Activated T-helper 17 cell treated with anti-CD3 and anti-CD28 coated beads, Interleukin-2, amount 50 U/mL, for 72 hours (primary cell): ENCODE data around the gene KCTD17. TPM values are rescaled to one million over a fixed set of nuclear protein-coding genes. Genes with fewer than 3 reads are reported as not detected.

ENCODE experiments used
- ATAC-seq: fragments of 150-1000 bp; cut with Tn5 transposase; replicated peaks from 2 replicates; pipeline ENCODE4 v1.10.0; 2021; ENCODE audit warnings: mild to moderate bottlenecking, moderate library complexity
- H3K27ac Mint-ChIP-seq: one replicate; pipeline ENCODE4 v1.8.0; 2022; ENCODE audit warnings: mixed read lengths
- H3K27me3 Mint-ChIP-seq: one replicate; pipeline ENCODE4 v1.8.0; 2022; ENCODE audit warnings: mixed read lengths
- H3K36me3 Mint-ChIP-seq: one replicate; pipeline ENCODE4 v1.8.0; 2022; ENCODE audit warnings: low read depth, mild to moderate bottlenecking, mixed read lengths
- H3K4me1 Mint-ChIP-seq: one replicate; pipeline ENCODE4 v1.8.0; 2022; ENCODE audit warnings: mixed read lengths
- H3K4me3 Mint-ChIP-seq: one replicate; pipeline ENCODE4 v1.8.0; 2022; ENCODE audit warnings: mild to moderate bottlenecking, mixed read lengths
- H3K9me3 Mint-ChIP-seq: one replicate; pipeline ENCODE4 v1.8.0; 2022; ENCODE audit warnings: mixed read lengths
- total RNA-seq, 2 donors: library from RNA; stranded (reverse); gene quantifications; one replicate each; pipeline ENCODE4 v1.2.3, GENCODE V29; 2022

KCTD17 gene
- total RNA-seq: 10 to 100 TPM; 39.4 to 41.9 TPM

DNA sequence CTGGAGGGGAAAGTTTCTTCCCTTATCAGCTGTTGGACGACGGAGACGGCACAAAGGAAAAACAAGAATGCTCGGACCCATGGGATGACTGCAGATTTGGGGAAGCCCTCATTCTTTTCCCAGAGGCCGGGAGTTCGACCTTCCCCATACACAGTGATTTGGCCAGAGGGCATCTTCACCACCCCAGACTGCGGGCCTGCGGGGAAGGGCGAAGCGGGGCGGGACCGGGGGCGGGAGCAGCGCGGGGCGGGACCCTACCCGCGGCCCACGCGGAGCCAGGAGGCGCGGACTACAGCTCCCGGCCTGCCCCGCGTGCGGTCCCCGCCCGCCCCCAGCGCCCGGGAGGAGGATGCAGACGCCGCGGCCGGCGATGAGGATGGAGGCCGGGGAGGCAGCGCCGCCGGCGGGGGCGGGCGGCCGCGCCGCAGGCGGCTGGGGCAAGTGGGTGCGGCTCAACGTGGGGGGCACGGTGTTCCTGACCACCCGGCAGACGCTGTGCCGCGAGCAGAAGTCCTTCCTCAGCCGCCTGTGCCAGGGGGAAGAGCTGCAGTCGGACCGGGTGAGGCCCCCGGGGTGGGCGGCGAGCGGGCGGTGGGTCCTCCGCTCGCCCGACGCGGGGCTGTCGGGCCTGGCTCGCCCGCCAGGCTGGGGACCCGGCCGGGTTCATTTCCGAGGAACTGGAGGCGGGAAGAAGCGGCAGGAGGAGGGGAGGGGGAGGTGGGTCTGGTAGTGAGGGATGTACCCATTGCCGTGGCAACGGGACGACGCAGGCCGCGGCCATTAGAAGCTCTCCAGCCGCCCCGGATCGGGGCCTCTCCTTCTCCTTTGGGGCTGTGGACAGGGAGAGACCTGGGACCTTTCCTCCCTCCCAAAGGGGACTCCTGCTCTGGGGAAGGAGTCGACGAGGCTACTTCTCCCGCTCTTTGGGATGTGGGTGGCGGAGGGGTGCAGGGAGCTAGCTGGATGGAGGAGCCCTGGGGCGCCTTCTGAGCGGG, at the start of gene KCTD17:
Gene KCTD17 (plus strand): TSS at position 352 of the 995 bp plus-strand sequence. CDS start 19 bp downstream, at position 371.
- Mint-ChIP-seq H3K9me3 (no peaks in the 10 kb centered on the region), H3K4me3 (peak within 1 kb of the TSS; percentile 74), H3K4me1 (no peaks in the 10 kb centered on the region), H3K36me3 (peaks cover 27% of the 10 kb centered on the region), H3K27me3 (no peaks in the 10 kb centered on the region), H3K27ac (peak within 1 kb of the TSS; percentile 44)
- ATAC-seq: peak; percentile 99

- ATAC-seq: no peak
Measured at GRCh38 chr22:37001826-37002225, 49.7 kb upstream of the KCTD17 start.

GRCh38 chr22:37002633-37003032, 48.9 kb upstream of the KCTD17 start:
- Mint-ChIP-seq H3K27ac (no peak overlapping the region), H3K9me3 (no peaks in the 10 kb centered on the region), H3K4me3 (no peak overlapping the region), H3K4me1 (no peaks in the 10 kb centered on the region), H3K27me3 (peaks cover 26% of the 10 kb centered on the region), H3K36me3 (no peaks in the 10 kb centered on the region)
- no peak for ATAC-seq

More at GRCh38 chr22:37001826-37002225, 49.7 kb upstream of the KCTD17 start:
- Mint-ChIP-seq H3K27me3 (peaks cover 28% of the 10 kb centered on the region), H3K4me1 (no peaks in the 10 kb centered on the region), H3K27ac (no peak overlapping the region), H3K9me3 (no peaks in the 10 kb centered on the region), H3K36me3 (no peaks in the 10 kb centered on the region), H3K4me3 (no peak overlapping the region)

- Mint-ChIP-seq H3K9me3 (no peaks in the 10 kb centered on the region), H3K4me3 (no peak overlapping the region), H3K27ac (no peak overlapping the region), H3K36me3 (no peaks in the 10 kb centered on the region), H3K27me3 (peaks cover 31% of the 10 kb centered on the region), H3K4me1 (no peaks in the 10 kb centered on the region)
- ATAC-seq: no peak
Measured at GRCh38 chr22:37007651-37008050, 43.9 kb upstream of the KCTD17 start.

DNA sequence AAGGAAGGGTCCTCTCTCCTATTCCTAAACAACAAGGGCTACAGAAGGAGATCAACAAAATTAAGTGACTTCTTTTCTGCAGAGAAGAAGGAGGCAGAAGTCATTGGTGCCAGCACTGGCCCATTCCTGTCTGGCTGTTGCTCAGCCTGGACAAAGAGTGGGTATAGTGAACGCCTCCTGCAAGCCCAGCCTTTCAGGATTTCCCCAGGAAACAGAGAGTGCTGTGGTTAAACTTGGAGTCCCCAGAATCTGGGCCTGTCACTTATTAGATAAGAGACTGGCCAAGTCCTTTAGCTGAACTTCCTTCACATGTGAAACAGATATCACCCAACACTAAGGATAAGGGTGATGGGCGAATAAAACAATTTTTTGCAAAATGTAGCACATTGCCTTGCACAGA, 43.2 kb upstream of the KCTD17 start:
- H3K4me3 Mint-ChIP-seq: no peak overlapping the region
- H3K4me1 Mint-ChIP-seq: no peaks in the 10 kb centered on the region
- no peaks in the 10 kb centered on the region for H3K36me3 Mint-ChIP-seq
- no peaks in the 10 kb centered on the region for H3K9me3 Mint-ChIP-seq
- ATAC-seq: no peak
- H3K27me3 Mint-ChIP-seq: peaks cover 26% of the 10 kb centered on the region
- H3K27ac Mint-ChIP-seq: no peak overlapping the region

DNA sequence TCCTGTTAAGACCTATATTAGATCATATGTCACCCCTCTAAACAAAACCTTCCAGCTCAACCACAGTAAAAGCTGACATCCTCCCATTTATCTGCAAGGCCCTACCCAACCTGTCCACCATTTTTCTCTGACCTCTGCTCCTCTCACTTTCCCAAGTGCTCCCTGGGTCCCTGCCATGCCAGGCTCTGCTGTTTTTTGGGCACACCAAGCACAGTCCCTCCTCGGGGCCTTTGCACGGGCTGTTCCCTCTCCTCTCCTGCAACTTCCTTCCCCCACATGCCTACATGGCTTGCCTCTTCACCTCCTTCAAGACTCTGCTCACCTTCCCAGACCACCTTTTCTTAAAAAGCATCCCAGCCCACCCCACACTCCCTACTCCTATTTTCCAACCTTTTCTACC, 42.1 kb upstream of the KCTD17 start:
- H3K27ac Mint-ChIP-seq: no peak overlapping the region
- no peaks in the 10 kb centered on the region for H3K36me3 Mint-ChIP-seq
- no peak overlapping the region for H3K4me3 Mint-ChIP-seq
- H3K27me3 Mint-ChIP-seq: peaks cover 23% of the 10 kb centered on the region
- no peaks in the 10 kb centered on the region for H3K9me3 Mint-ChIP-seq
- no peak for ATAC-seq
- no peaks in the 10 kb centered on the region for H3K4me1 Mint-ChIP-seq

DNA sequence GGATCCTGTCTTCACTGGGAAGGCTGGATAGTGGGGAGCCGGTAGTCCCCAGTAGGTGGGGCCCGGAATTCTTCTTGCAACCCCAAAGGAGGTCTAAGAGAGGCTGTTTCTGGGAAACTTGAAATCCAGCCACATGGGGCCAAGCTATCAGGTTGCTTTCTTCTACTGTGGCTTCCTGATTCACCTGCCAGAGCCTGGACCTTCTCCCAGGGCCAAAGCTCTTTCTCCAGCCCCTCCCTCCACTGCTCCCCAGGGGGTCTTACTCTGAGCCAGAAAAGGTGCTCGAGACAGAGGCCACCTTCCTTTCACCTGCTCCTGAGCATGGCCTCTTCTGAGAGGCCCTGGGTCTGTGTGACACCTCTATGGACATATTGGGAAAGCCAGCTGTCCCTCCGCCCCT, 41.4 kb upstream of the KCTD17 start:
- Mint-ChIP-seq H3K36me3 (no peaks in the 10 kb centered on the region), H3K27me3 (peaks cover 23% of the 10 kb centered on the region), H3K27ac (no peak overlapping the region), H3K9me3 (no peaks in the 10 kb centered on the region), H3K4me1 (no peaks in the 10 kb centered on the region), H3K4me3 (no peak overlapping the region)
- no peak for ATAC-seq

GRCh38 chr22:37010976-37011375, 40.6 kb upstream of the KCTD17 start:
- Mint-ChIP-seq H3K27me3 (peaks cover 16% of the 10 kb centered on the region), H3K36me3 (no peaks in the 10 kb centered on the region), H3K9me3 (no peaks in the 10 kb centered on the region), H3K4me1 (no peaks in the 10 kb centered on the region), H3K4me3 (no peak overlapping the region), H3K27ac (no peak overlapping the region)
- ATAC-seq: no peak

GRCh38 chr22:37011472-37011871, 40.1 kb upstream of the KCTD17 start:
- ATAC-seq: no peak
- H3K27ac Mint-ChIP-seq: no peak overlapping the region
- no peaks in the 10 kb centered on the region for H3K36me3 Mint-ChIP-seq
- peaks cover 12% of the 10 kb centered on the region for H3K27me3 Mint-ChIP-seq
- no peaks in the 10 kb centered on the region for H3K4me1 Mint-ChIP-seq
- H3K9me3 Mint-ChIP-seq: no peaks in the 10 kb centered on the region
- H3K4me3 Mint-ChIP-seq: no peak overlapping the region

DNA sequence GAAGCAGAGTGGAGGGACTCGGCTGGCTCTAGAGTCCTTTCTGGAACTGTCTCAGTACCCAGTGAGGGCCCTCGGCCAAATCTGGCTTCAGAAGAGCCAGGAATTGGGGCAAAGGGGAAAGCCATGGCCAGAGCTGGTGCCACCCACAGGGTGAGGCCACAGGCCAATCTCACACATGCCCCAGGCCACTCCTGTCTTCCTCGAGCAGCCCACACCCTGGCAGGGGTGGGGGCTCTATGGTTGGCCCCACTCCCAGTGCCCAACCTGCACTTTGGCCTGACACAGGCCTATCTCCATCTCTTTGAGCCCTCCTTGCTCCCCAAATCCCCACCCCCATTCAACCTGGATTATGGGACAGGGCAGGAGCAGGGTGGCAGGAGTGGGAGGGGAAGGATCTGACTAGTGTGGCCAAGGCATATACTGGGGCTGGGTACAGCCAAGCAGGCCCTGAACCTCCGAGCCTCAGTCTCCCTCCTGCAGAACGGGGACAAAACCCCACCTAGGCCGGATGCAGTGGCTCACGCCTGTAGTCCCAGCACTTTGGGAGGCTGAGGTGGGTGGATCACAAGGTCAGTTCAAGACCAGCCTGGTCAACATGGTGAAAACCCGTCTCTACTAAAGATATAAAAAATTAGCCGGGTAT, 39.2 kb upstream of the KCTD17 start:
- ATAC-seq: no peak
- peaks cover 11% of the 10 kb centered on the region for H3K27me3 Mint-ChIP-seq
- H3K4me1 Mint-ChIP-seq: no peaks in the 10 kb centered on the region
- H3K4me3 Mint-ChIP-seq: no peak overlapping the region
- no peaks in the 10 kb centered on the region for H3K9me3 Mint-ChIP-seq
- H3K27ac Mint-ChIP-seq: no peak overlapping the region
- H3K36me3 Mint-ChIP-seq: no peaks in the 10 kb centered on the region

DNA sequence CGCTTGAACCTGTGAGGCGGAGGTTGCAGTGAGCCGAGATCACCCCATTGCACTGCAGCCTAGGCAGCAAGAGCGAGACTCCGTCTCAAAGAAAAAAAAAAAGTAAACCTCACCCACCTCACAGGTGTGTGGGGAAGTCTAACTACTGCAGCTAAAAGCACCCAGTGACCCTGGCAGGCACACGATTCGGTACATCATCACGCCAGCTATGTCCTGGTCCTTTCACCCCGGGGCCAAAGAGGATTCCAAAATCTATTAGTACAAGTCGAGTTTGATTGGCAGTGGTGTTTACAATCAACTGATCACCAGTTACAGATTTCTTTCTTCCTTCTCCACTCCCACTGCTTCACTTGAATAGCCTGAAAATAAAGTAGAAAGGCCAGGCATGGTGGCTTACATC, 38.6 kb upstream of the KCTD17 start:
- H3K4me3 Mint-ChIP-seq: no peak overlapping the region
- no peaks in the 10 kb centered on the region for H3K9me3 Mint-ChIP-seq
- peaks cover 11% of the 10 kb centered on the region for H3K27me3 Mint-ChIP-seq
- no peak for ATAC-seq
- no peak overlapping the region for H3K27ac Mint-ChIP-seq
- H3K4me1 Mint-ChIP-seq: no peaks in the 10 kb centered on the region
- no peaks in the 10 kb centered on the region for H3K36me3 Mint-ChIP-seq

DNA sequence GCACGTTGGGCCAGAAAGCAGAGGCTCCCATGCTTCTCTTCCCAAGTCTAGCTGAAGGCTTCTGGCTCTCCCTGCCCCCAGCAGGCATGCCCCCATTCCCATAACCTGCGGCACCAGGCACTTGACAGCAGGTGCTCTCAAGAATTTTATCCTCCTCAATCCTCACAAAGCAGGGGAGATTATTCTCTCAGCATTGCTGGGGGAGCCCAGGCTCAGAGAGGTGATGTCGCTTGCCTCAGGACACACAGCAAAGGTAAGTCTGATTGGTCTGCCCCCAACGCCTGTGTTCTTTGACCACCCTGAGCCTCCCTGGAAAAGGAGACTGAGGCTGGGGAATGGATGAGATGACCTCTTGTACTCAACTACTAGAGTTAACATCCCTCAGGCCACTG, 37.1 kb upstream of the KCTD17 start:
- Mint-ChIP-seq H3K4me1 (no peaks in the 10 kb centered on the region), H3K4me3 (no peak overlapping the region), H3K9me3 (no peaks in the 10 kb centered on the region), H3K36me3 (no peaks in the 10 kb centered on the region), H3K27ac (no peak overlapping the region), H3K27me3 (peaks cover 5% of the 10 kb centered on the region)
- no peak for ATAC-seq

DNA sequence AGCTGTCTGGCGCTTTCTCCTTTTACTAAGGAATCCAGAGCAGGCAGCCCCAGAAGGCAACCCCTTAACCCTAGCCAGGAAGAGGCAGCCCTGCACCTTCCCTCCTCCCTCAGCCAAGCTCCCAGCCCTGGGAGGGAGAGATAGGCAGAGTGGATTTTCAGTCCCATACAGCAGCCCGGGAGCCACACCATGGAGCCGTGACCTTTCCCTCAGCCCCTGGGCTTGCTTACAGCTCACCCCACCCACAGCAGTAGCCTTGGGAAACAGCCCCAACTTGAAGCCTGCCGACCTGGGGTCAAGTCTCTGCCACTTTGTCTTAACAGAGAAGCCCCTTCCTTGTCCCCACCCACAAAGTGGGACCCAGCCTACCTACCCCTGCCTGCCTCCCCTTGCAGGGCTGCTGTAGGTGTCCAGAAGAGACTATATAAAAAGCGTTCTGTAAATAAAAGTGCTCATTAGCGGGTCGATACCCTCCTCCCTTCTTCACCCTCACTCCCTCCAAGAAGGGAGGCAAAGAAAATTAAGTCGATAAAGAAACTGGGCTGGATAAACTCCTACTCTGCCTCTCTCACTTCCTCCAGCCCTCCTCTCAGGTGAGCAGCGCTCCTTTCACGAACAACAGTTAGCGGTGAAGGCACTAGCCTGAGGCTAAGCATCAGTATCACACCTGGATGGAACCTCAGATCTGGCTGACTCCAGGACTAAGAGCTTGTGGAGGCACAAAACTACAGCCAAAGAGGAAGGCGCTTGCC, 36.5 kb upstream of the KCTD17 start:
- Mint-ChIP-seq H3K27me3 (no peaks in the 10 kb centered on the region), H3K4me3 (no peak overlapping the region), H3K9me3 (no peaks in the 10 kb centered on the region), H3K27ac (no peak overlapping the region), H3K4me1 (no peaks in the 10 kb centered on the region), H3K36me3 (no peaks in the 10 kb centered on the region)
- ATAC-seq: no peak

GRCh38 chr22:37015587-37015878, 36.0 kb upstream of the KCTD17 start:
- Mint-ChIP-seq H3K4me3 (no peak overlapping the region), H3K36me3 (no peaks in the 10 kb centered on the region), H3K27ac (no peak overlapping the region), H3K4me1 (no peaks in the 10 kb centered on the region), H3K27me3 (no peaks in the 10 kb centered on the region), H3K9me3 (no peaks in the 10 kb centered on the region)
- no peak for ATAC-seq
